Right kidney (tissue), 1 donor: ENCODE measurements around the gene CEMIP.
"Not testable (repeated sequence)": the region's sequence is repeated elsewhere in the genome, so short reads cannot be mapped to it uniquely, and the experiment has no call there.

Experiments
- DNase-seq: peaks from one replicate; pipeline ENCODE4 v3.0.0-alpha.2; 2016

CEMIP gene

DNA sequence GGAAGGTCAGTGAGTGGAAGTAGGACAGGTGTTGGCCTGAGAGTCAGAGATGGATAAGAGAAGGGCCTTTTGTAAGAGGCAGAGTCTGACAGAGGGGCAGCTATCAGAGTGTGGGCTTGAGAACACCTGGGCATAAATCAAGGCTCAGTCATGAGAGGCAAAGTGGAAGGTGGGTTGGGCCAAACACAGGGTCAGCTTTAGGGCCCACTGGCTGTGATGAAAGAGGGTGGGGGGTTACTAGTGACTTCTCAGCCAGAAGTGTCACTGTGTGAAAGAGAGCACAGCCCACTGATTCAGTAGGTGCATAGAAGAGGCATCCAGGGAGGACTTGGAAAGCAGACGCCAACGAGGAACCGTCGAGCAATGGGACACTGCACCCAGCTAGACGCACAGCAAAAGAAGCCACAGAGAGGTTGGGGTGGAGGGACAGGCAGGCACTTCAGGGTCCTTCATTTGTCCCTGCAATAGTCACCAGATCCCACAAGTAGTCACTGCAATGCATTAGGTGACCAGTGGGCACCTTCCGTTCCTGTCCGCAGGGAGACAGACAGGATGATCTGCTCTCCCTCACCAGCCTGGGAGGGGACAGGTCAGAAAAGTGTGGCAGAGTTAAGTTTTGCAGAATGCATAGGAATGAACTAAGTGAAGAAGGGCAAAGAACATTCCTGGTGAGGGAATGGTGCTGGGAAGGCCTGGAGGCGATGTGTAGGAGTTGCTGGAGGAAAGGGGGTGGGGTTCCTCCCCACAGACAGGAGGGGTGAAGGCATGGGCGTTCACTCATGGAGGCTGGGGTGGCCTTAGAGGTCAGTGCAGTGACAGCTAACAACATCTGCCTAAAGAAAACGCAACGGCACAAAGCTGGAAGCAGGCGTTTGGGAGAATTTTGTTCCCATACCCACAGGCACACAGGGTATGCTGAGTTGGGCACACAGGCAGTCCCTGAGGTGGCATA is 174.1 kb downstream of the CEMIP start:
- DNase-seq = no peak

DNA sequence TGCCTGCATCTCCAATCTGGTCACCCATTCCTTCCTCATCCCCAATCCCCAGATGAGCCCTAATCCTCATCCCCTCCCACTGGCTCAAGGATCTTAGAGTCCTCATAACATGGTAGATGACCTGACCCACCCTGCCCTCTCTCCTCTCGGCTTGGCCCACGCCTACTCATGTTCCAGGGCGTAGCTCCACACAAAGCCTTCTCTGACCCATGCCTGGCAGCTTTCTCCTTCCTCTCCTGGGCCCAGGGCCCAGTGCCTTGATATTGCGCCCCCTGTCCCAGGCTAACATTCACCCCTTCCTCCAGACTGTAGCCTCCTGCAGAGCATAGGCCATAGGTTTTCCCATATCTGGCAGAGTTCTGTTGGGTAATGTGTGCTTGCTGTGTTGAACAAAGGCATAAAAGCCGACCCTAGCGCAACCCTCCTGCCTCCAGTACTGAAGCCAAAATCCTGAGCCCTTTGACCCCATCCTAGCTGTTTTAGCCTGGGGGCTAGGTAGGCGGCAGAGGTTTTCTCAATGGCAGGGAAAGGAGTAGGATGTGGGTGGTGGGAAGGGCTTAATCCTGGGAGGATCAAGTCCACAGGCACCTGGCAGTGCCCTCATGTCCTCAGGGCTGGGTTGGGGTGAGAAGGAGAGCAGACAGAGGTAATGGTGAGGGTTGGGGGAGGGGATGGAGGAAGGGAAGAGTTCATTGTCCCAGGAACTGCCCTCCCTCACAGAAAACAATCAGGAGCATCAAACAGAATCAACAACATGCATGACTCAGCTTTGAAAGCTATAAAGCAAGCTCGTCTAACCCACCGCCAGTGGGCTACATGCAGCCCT is 175.0 kb downstream of the CEMIP start:
- no peak for DNase-seq

DNA sequence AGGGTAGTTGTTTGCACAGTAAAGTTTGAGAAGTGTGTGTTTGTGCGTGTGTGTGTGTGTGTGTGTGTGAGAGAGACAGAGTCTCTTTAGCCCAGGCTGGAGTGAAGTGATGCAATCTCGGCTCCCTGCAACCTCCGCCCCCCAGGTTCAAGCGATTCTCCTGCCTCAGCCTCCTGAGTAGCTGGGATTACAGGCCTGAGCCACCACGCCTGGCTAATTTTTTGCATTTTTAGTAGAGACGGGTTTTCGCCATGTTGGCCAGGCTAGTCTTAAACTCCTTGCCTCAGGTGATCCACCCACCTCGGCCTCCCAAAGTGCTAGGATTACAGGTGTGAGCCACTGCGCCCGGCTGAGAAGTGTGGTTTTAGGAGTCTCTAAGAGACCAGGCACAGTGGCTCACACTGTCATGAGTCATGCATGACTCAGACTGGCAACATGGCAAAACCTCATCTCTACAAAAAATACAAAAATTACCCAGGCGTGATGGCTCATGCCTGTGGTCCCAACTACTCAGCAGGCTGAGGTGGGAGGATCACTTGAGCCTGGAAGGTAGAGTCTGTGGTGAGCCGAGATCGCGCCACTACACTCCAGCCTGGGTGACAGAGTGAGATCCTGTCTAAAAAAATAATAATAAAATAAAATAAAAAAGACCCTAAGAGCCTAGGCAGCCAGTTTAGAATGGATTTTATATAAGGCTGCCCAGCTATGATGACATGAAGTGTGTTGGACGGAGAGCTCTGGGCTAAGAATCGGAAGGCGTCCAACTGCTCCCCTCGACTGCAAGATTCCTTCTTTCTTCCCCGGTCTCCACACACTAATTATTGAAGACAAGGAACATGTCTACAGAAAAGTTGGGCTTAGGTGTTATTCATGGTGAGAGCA is 176.6 kb downstream of the CEMIP start:
- not testable (repeated sequence) for DNase-seq

DNA sequence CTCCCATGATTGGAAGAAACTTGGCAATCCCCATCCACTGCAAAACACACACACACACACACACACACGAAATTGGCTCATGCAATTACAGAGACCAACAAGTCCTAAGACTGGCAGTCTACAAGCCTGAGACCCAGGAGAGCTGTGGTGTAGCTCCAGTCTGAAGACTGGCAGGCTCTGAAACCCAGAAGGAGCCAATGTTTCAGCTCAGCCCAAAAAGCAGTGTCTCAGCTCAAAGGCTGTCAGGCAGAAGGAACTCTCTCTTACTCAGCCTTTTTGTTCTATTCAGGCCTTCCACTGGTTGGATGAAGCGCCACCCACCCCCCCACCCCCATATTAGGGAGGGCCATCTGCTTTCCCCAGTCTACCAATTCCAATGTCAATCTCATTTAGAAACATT is 178.4 kb downstream of the CEMIP start:
- no peak for DNase-seq

GRCh38 chr15:80957976-80958375 is 178.8 kb downstream of the CEMIP start:
- no peak for DNase-seq

GRCh38 chr15:80958818-80959495 is 179.8 kb downstream of the CEMIP start:
- no peak for DNase-seq

DNA sequence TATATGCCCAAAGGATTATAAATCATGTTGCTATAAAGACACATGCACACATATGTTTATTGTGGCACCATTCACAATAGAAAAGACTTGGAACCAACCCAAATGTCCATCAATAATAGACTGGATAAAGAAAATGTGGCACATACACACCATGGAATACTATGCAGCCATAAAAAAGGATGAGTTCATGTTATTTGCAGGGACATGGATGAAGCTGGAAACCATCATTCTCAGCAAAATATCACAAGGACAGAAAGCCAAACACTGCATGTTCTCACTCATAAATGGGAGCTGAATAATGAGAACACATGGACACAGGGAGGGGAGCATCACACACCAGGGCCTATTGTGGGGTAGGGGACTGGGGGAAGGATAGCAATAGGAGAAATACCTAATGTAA is 186.3 kb downstream of the CEMIP start:
- DNase-seq = not testable (repeated sequence)

- DNase-seq = no peak
These were observed 187.4 kb downstream of the CEMIP start for GRCh38 chr15:80966431-80967197.

GRCh38 chr15:80967451-80967850 is 188.3 kb downstream of the CEMIP start:
- DNase-seq = no peak

DNA sequence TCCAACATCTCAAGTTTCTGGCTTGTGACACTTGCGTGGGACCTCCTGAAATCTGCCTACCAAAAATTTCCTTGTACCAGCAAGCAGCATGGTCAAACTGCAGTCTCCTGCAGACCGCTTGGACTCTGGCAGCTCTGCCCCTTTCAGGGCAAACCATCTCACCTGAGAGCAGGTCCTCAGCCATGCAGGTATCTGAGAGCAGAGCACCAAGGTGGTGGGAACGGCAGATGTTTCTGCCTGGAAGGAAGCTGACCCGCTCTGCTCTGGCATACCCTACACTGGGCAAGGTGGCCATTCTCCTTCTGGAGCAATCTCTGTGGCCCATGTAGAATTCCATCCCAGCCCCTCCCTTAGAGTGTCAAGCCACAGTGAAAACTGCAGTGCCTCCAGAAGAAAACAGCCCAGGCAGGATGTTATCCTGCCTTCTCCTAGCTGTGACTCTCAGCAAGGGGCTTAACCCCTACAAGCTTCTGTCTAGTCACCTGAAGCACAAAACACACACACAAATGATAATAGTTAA is 188.9 kb downstream of the CEMIP start:
- no peak for DNase-seq

- no peak for DNase-seq
These were observed 190.1 kb downstream of the CEMIP start for GRCh38 chr15:80969316-80969715.

DNA sequence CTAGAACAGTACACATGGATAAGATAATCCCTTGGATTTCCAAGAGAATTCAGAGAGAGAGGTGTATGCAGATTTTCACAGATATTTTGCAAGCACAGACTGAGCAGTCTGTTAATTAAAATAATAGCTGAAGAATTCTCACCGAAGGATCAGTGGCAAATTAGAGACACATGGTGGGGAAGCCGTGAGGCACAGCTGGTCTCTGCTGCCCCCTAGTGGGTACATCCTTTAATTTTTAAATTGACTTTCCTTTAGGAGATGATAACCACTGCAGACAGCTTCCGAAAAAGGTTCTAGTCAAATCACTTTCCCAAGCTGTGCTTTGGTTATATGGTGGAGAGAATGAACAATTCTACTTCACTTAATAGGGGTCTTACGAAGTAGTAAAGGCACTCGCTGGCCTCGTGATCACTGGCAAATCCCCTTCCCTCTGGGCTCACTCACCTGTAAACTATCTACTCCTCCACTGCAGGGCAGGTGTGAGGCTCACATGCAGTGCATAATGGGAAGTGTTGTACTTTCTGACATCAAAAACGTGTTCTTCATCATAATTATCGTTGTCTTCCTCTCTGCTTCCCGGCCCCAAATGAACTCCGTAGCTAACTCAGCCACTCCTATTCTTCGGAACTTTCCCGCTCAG is 191.0 kb downstream of the CEMIP start:
- peak; percentile 37 for DNase-seq

DNA sequence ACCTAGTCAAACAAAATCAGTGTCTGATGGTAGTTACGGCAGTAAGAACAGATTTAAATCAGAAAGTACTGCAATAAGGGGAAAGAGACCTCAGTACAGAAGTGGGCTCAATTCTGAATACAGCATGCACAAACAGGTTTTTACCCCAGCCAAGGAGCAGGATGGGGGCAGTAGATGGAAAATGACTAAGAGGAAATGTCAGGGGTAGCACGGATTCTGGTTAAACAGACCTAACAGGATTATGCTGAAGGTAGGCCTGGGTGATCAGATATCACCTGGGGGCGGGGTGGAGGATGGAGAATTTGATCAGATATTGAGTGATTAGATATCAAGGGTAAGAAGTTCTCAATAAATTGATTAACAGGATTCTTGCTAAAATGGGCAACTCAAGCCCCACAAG is 191.5 kb downstream of the CEMIP start:
- no peak for DNase-seq

DNA sequence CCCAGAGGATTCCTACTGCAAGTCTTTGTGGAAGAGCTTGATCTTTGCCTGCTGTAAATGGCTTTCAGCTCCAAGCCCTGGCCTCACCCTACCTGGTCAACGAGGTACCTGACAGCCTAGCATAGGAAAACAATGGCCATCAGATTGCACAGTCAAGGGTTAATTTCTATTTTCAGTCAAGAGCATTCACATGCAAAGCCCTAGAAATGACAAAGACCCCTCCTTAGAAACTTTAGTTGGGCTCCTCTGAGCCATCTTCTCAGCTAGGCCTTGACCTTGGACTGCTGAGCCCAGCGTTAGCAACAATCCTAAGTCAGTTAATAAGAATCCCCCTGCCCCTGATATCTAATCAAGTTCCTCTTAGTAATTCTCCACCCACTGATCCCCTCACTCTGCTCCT is 192.0 kb downstream of the CEMIP start:
- DNase-seq = no peak

- no peak for DNase-seq
These were observed 193.1 kb downstream of the CEMIP start for GRCh38 chr15:80972276-80972675.

GRCh38 chr15:80974914-80975313 is 195.7 kb downstream of the CEMIP start:
- DNase-seq = no peak

GRCh38 chr15:80976851-80977250 is 197.7 kb downstream of the CEMIP start:
- DNase-seq = no peak

- DNase-seq = no peak
These were observed 198.5 kb downstream of the CEMIP start for GRCh38 chr15:80977627-80978036.

DNA sequence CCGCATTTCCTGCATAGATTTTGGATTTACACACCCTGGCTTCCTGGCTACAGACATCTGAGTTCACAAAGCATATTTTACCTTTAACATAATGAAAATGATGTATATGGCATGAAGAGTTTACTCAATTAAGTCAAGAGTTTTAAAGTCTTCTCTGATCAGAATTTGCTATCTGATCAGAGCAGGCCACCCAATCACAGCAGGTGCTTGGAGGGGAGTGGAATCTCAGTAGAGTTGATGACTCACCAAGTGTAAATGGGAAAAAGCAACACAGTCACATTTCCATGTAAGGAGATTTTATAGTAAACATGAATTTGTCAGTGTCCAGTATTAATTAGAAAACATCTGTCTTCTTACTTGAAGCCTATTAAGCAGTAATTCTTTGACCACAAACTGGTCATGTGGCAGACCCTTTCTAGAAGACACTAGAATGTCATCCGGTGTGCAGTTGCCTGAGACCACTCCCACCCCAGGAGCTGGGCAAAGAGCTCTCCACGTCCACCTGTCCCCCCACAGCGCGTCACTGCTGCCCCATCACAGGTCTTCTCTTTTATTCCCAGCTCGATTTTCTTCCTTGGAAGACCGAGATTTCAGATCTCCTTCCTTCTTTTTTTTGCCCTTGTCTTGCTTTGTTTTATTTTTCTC is 199.6 kb downstream of the CEMIP start:
- DNase-seq = no peak
